ENCODE measurements around the gene MMP8.

- TF ChIP-seq EZH2 (IDR thresholded peaks at IDR 0.05) (no peak), POLR2AphosphoS5 (IDR thresholded peaks at IDR 0.05; ENCODE audit: borderline replicate concordance, low read depth, low read length) (no peak), FOXP2 (optimal IDR thresholded peaks at IDR 0.05; ENCODE audit: control extremely low read depth, extremely low read length, insufficient read depth) (no peak)
These were observed 5.0 kb downstream of the MMP8 start for GRCh38 chr11:102719620-102720277.

Data from SK-N-MC (cell line).